Upper lobe of left lung (tissue), 6 donors: Measurements from ENCODE around the gene DNAJB8. TPM values are rescaled to one million over a fixed set of nuclear protein-coding genes. Genes with fewer than 3 reads are reported as not detected.

Source experiments
- ATAC-seq, 2 donors: fragments of 200-7000 bp; cut with Tn5 transposase; one replicate each; pipeline ENCODE4 v1.9.1; 2022; ENCODE audit warnings: mild to moderate bottlenecking in 2 of 2, moderate library complexity in 2 of 2; ENCODE audit not compliant: low FRiP score in 2 of 2
- DNase-seq, 2 donors: peaks; one replicate each; pipeline ENCODE4 v3.0.0-alpha.2; 2019 to 2020
- H3K27ac ChIP-seq, 4 donors: fragments of 200-600 bp; sonication (generic); one replicate each; pipeline ENCODE4 v1.5.1; 2016 to 2019
- H3K27me3 ChIP-seq, 4 donors: fragments of 200-600 bp; sonication (generic); one replicate each; pipeline ENCODE4 v1.5.1; 2017 to 2019
- H3K36me3 ChIP-seq, 4 donors: fragments of 200-600 bp; sonication (generic); one replicate each; pipeline ENCODE4 v1.5.1; 2016 to 2019
- H3K4me1 ChIP-seq, 4 donors: fragments of 200-600 bp; sonication (generic); one replicate each; pipeline ENCODE4 v1.5.1; 2018 to 2019
- H3K4me3 ChIP-seq, 4 donors: fragments of 200-600 bp; sonication (generic); one replicate each; pipeline ENCODE4 v1.5.1; 2017 to 2019; ENCODE audit warnings: mild to moderate bottlenecking in 2 of 4, moderate library complexity in 1 of 4
- H3K9me3 ChIP-seq, 4 donors: fragments of 200-600 bp; sonication (generic); one replicate each; pipeline ENCODE4 v1.5.1; 2018 to 2019
- CTCF ChIP-seq, 6 experiments: fragments of 450-650 bp in 4 of 6; fragments of 200-600 bp in 2 of 6; sonication (generic) in 2 of 6; IDR thresholded peaks; one replicate each; pipeline ENCODE4 v1.5.1; 2016 to 2019; ENCODE audit warnings: antibody characterized with exemption in 6 of 6
- EP300 ChIP-seq, 4 donors: sonication (generic); formaldehyde crosslinking; IDR thresholded peaks; one replicate each; pipeline ENCODE4 v1.5.1; 2017; ENCODE audit warnings: antibody characterized with exemption in 4 of 4, control low read depth in 2 of 4
- POLR2A ChIP-seq, 4 donors: fragments of 450-650 bp; IDR thresholded peaks; one replicate each; pipeline ENCODE4 v1.5.1; 2016 to 2017; ENCODE audit warnings: antibody characterized with exemption in 4 of 4, mild to moderate bottlenecking in 2 of 4
- POLR2AphosphoS5 ChIP-seq, 2 donors: sonication (generic); formaldehyde crosslinking; IDR thresholded peaks; one replicate each; pipeline ENCODE4 v1.5.1; 2017; ENCODE audit warnings: antibody characterized with exemption in 2 of 2
- WGBS, 2 donors: methylation state at CpG; one replicate each; pipeline ENCODE4 v1.1.5; 2017 to 2018; 5-methylcytosine and 5-hydroxymethylcytosine counted together
- total RNA-seq, 6 donors: library from RNA; depleted of rRNA in 4 of 6; stranded (reverse); fragments of >200 nt in 4 of 6; gene quantifications; one replicate each; pipeline versions ENCODE4 v1.1.0 to v1.2.1, GENCODE V29; 2016 to 2021
- donor health status: DM: no; HTN: no; CAD: no; lungs with moderate emphysema.
- donor health status: DM: no; HTN: yes; CAD: no; lungs with severe emphysema.

The DNAJB8 gene
- total RNA-seq, 6 donors from 2014 or later: not detected

GRCh38 chr3:128427175-128427857 lies 39.4 kb downstream of the DNAJB8 start:
- Histone ChIP-seq H3K27me3 (peaks cover 0 to 6% (median 1%) of the 10 kb centered on the region in 4 donors), H3K27ac (no peak overlapping the region), H3K4me3 (no peak overlapping the region), H3K36me3 (no peaks in the 10 kb centered on the region), H3K9me3 (no peaks in the 10 kb centered on the region), H3K4me1 (peaks cover 8 to 12% (median 9%) of the 10 kb centered on the region in 4 donors)
- peak in 1 of 2 donors; percentile 39 for DNase-seq
- no peak for ATAC-seq
- TF ChIP-seq EP300 (IDR thresholded peaks at IDR 0.05): no peak
- 89 to 90% methylated on average over 7 to 15 of the region's 15 CpGs for WGBS, 2 donors

GRCh38 chr3:128426128-128426921 lies 40.4 kb downstream of the DNAJB8 start:
- WGBS, 2 donors: 10 to 23% methylated on average over 11 to 50 of the region's 66 CpGs
- peak; percentile 48 to 94 for DNase-seq
- Histone ChIP-seq H3K27me3 (peaks cover 0 to 2% (median 0%) of the 10 kb centered on the region in 4 donors), H3K27ac (no peak overlapping the region), H3K4me1 (peaks cover 5 to 9% (median 8%) of the 10 kb centered on the region in 4 donors), H3K36me3 (no peaks in the 10 kb centered on the region), H3K9me3 (no peaks in the 10 kb centered on the region), H3K4me3 (peak overlapping the region in 3 of 4 donors; percentile 20 to 38 (median 35))
- TF ChIP-seq POLR2AphosphoS5 (IDR thresholded peaks at IDR 0.05): no peak
- TF ChIP-seq CTCF (IDR thresholded peaks at IDR 0.05): peak; percentile 98 to 100 (median 98)
- ATAC-seq: peak; percentile 65 to 92

GRCh38 chr3:128425846-128426127 lies 40.9 kb downstream of the DNAJB8 start:
- TF ChIP-seq POLR2A (IDR thresholded peaks at IDR 0.05): no peak
- no peak for TF ChIP-seq POLR2AphosphoS5 (IDR thresholded peaks at IDR 0.05)
- TF ChIP-seq EP300 (IDR thresholded peaks at IDR 0.05): no peak
- no peak for TF ChIP-seq CTCF (IDR thresholded peaks at IDR 0.05)
- Histone ChIP-seq H3K9me3 (no peaks in the 10 kb centered on the region), H3K27me3 (peaks cover 0 to 2% (median 0%) of the 10 kb centered on the region in 4 donors), H3K4me1 (peaks cover 5 to 9% (median 8%) of the 10 kb centered on the region in 4 donors), H3K36me3 (no peaks in the 10 kb centered on the region), H3K27ac (no peak overlapping the region), H3K4me3 (no peak overlapping the region)
- DNase-seq (no peak), ATAC-seq (no peak)
- WGBS, 2 donors: 83 to 90% methylated on average over 2 to 8 of the region's 8 CpGs

- no peak overlapping the region for H3K27ac ChIP-seq
- 91 to 92% methylated on average over 16 to 23 of the region's 23 CpGs for WGBS, 2 donors
- no peak overlapping the region for H3K4me3 ChIP-seq
- TF ChIP-seq POLR2AphosphoS5 (IDR thresholded peaks at IDR 0.05): no peak
- no peak for TF ChIP-seq POLR2A (IDR thresholded peaks at IDR 0.05)
- TF ChIP-seq CTCF (IDR thresholded peaks at IDR 0.05): no peak
- no peak for TF ChIP-seq EP300 (IDR thresholded peaks at IDR 0.05)
- peaks cover 5 to 9% (median 8%) of the 10 kb centered on the region in 4 donors for H3K4me1 ChIP-seq
- H3K36me3 ChIP-seq: no peaks in the 10 kb centered on the region
- no peak for ATAC-seq
- no peaks in the 10 kb centered on the region for H3K9me3 ChIP-seq
- peaks cover 0 to 2% (median 0%) of the 10 kb centered on the region in 4 donors for H3K27me3 ChIP-seq
- peak in 1 of 2 donors; percentile 55 for DNase-seq
Measured at GRCh38 chr3:128425142-128425845, 41.4 kb downstream of the DNAJB8 start.

GRCh38 chr3:128424508-128425069 lies 42.1 kb downstream of the DNAJB8 start:
- peaks cover 5 to 9% (median 8%) of the 10 kb centered on the region in 4 donors for H3K4me1 ChIP-seq
- TF ChIP-seq CTCF (IDR thresholded peaks at IDR 0.05) (no peak), POLR2AphosphoS5 (IDR thresholded peaks at IDR 0.05) (no peak), POLR2A (IDR thresholded peaks at IDR 0.05) (no peak), EP300 (IDR thresholded peaks at IDR 0.05) (no peak)
- no peaks in the 10 kb centered on the region for H3K36me3 ChIP-seq
- no peak for ATAC-seq
- H3K27ac ChIP-seq: no peak overlapping the region
- no peak overlapping the region for H3K4me3 ChIP-seq
- WGBS, 2 donors: 84 to 91% methylated on average over 14 of the region's 14 CpGs
- H3K9me3 ChIP-seq: no peaks in the 10 kb centered on the region
- peaks cover 0 to 2% (median 0%) of the 10 kb centered on the region in 4 donors for H3K27me3 ChIP-seq
- peak in 1 of 2 donors; percentile 1 for DNase-seq
